H9 (cell line): Measurements from ENCODE around the gene HVCN1. TPM values are rescaled to one million over a fixed set of nuclear protein-coding genes. Genes with fewer than 3 reads are reported as not detected.

ENCODE experiments used
- DNase-seq: peaks from one replicate; pipeline ENCODE4 v3.0.0-alpha.2; 2017
- H2AFZ ChIP-seq: one replicate; pipeline ENCODE4 v1.6.1; 2013; ENCODE audit warnings: mild to moderate bottlenecking, low read length, control low read depth, moderate library complexity
- H2AK5ac ChIP-seq: 2 replicates; pipeline ENCODE4 v1.6.1; 2013; ENCODE audit warnings: low read length, control low read depth, mixed read lengths; ENCODE audit not compliant: insufficient read length
- H2BK120ac ChIP-seq: one replicate; pipeline ENCODE4 v1.6.1; 2013; ENCODE audit warnings: low read depth, mild to moderate bottlenecking, low read length, control low read depth, inconsistent platforms; ENCODE audit not compliant: poor library complexity, severe bottlenecking
- H2BK12ac ChIP-seq: 2 replicates; pipeline ENCODE4 v1.6.1; 2013; ENCODE audit warnings: low read length, control low read depth, mixed read lengths, low read depth; ENCODE audit not compliant: insufficient read length
- H2BK15ac ChIP-seq: 2 replicates; pipeline ENCODE4 v1.6.1; 2013; ENCODE audit warnings: low read depth, low read length, control low read depth
- H2BK20ac ChIP-seq: one replicate; pipeline ENCODE4 v1.6.1; 2013; ENCODE audit warnings: low read depth, mild to moderate bottlenecking, low read length, control low read depth, inconsistent platforms; ENCODE audit not compliant: poor library complexity, severe bottlenecking
- H2BK5ac ChIP-seq: 2 replicates; pipeline ENCODE4 v1.6.1; 2013; ENCODE audit warnings: low read length, control low read depth, mixed read lengths; ENCODE audit not compliant: insufficient read length
- H3K14ac ChIP-seq: 2 replicates; pipeline ENCODE4 v1.6.1; 2013; ENCODE audit warnings: low read length, control low read depth; ENCODE audit not compliant: insufficient read depth
- H3K18ac ChIP-seq: 2 replicates; pipeline ENCODE4 v1.6.1; 2013; ENCODE audit warnings: low read depth, mild to moderate bottlenecking, mixed read lengths, low read length, control low read depth; ENCODE audit not compliant: insufficient read length
- H3K23ac ChIP-seq: 2 replicates; pipeline ENCODE4 v1.6.1; 2013; ENCODE audit warnings: low read length, control low read depth, mixed read lengths, low read depth; ENCODE audit not compliant: insufficient read length
- H3K23me2 ChIP-seq: 2 replicates; pipeline ENCODE4 v1.6.1; 2013; ENCODE audit warnings: low read depth, mild to moderate bottlenecking, mixed read lengths, low read length, control low read depth; ENCODE audit not compliant: insufficient read length, poor library complexity, severe bottlenecking
- H3K27ac ChIP-seq: 2 replicates; pipeline ENCODE4 v1.5.1; 2013; ENCODE audit warnings: low read length, control low read depth, mixed read lengths, low read depth; ENCODE audit not compliant: insufficient read length
- H3K27me3 ChIP-seq: 2 replicates; pipeline ENCODE4 v1.6.1; 2013; ENCODE audit warnings: low read length, control low read depth, inconsistent platforms; ENCODE audit not compliant: insufficient read depth
- H3K4ac ChIP-seq: 2 replicates; pipeline ENCODE4 v1.6.1; 2013; ENCODE audit warnings: low read depth, mild to moderate bottlenecking, control low read depth, inconsistent platforms, low read length, moderate library complexity
- H3K4me1 ChIP-seq: 2 replicates; pipeline ENCODE4 v1.6.1; 2013; ENCODE audit warnings: low read length, control low read depth, inconsistent platforms; ENCODE audit not compliant: insufficient read depth
- H3K4me2 ChIP-seq: 2 replicates; pipeline ENCODE4 v1.6.1; 2013; ENCODE audit warnings: low read length, control low read depth, mixed read lengths; ENCODE audit not compliant: insufficient read length, insufficient read depth
- H3K56ac ChIP-seq: 2 replicates; pipeline ENCODE4 v1.6.1; 2013; ENCODE audit warnings: low read depth, mild to moderate bottlenecking, mixed read lengths, low read length, control low read depth; ENCODE audit not compliant: insufficient read length
- H3K79me1 ChIP-seq: 2 replicates; pipeline ENCODE4 v1.6.1; 2013; ENCODE audit warnings: low read depth, mild to moderate bottlenecking, moderate library complexity, low read length, control low read depth, inconsistent platforms; ENCODE audit not compliant: insufficient read depth, poor library complexity, severe bottlenecking
- H3K79me2 ChIP-seq: 2 replicates; pipeline ENCODE4 v1.6.1; 2013; ENCODE audit warnings: low read length, control low read depth, inconsistent platforms; ENCODE audit not compliant: insufficient read depth
- H3K9ac ChIP-seq: 2 replicates; pipeline ENCODE4 v1.6.1; 2013; ENCODE audit warnings: low read length, control low read depth, mixed read lengths; ENCODE audit not compliant: insufficient read length; ENCODE audit errors: extremely low read depth
- H3K9me3 ChIP-seq: one replicate; pipeline ENCODE4 v1.6.1; 2013; ENCODE audit warnings: low read depth, low read length, inconsistent platforms; ENCODE audit not compliant: control insufficient read depth
- H3T11ph ChIP-seq: one replicate; pipeline ENCODE4 v1.6.1; 2013; ENCODE audit warnings: mild to moderate bottlenecking, low read length, control low read depth, inconsistent platforms
- H4K20me1 ChIP-seq: one replicate; pipeline ENCODE4 v1.6.1; 2013; ENCODE audit not compliant: control insufficient read depth, insufficient read length, insufficient read depth
- H4K5ac ChIP-seq: 2 replicates; pipeline ENCODE4 v1.6.1; 2013; ENCODE audit warnings: low read depth, mild to moderate bottlenecking, mixed read lengths, low read length, control low read depth; ENCODE audit not compliant: insufficient read length
- H4K8ac ChIP-seq: replicated peaks from 2 replicates; pipeline ENCODE4 v1.6.1; 2013; ENCODE audit warnings: low read length, control low read depth, mixed read lengths, low read depth; ENCODE audit not compliant: insufficient read length
- H4K91ac ChIP-seq: 2 replicates; pipeline ENCODE4 v1.6.1; 2013; ENCODE audit warnings: low read depth, mild to moderate bottlenecking, moderate library complexity, mixed read lengths, low read length, control low read depth; ENCODE audit not compliant: insufficient read length
- H3K27ac Mint-ChIP-seq, 3 experiments: 2 replicates in 2 of 3; 3 replicates in 1 of 3; pipeline ENCODE4 v1.8.0; 2020 to 2021; ENCODE audit warnings: mixed read lengths in 3 of 3, mild to moderate bottlenecking in 1 of 3, moderate library complexity in 1 of 3
- H3K27me3 Mint-ChIP-seq: 2 replicates; pipeline ENCODE4 v1.8.0; 2021; ENCODE audit warnings: low read depth, mild to moderate bottlenecking, moderate library complexity, mixed read lengths
- H3K36me3 Mint-ChIP-seq, 3 experiments: 2 replicates in 2 of 3; 3 replicates in 1 of 3; pipeline ENCODE4 v1.8.0; 2020 to 2021; ENCODE audit warnings: low read depth in 3 of 3, mixed read lengths in 3 of 3; ENCODE audit not compliant: insufficient read depth in 1 of 3
- H3K4me1 Mint-ChIP-seq, 2 experiments: 2 replicates each; pipeline ENCODE4 v1.8.0; 2020; ENCODE audit warnings: mixed read lengths in 2 of 2
- H3K4me3 Mint-ChIP-seq, 2 experiments: 2 replicates in 1 of 2; 3 replicates in 1 of 2; pipeline ENCODE4 v1.8.0; 2020 to 2021; ENCODE audit warnings: mild to moderate bottlenecking in 2 of 2, mixed read lengths in 2 of 2, moderate library complexity in 1 of 2
- H3K9me3 Mint-ChIP-seq, 2 experiments: 2 replicates in 1 of 2; 3 replicates in 1 of 2; pipeline ENCODE4 v1.8.0; 2020; ENCODE audit warnings: mild to moderate bottlenecking in 2 of 2, mixed read lengths in 2 of 2, moderate library complexity in 1 of 2
- CTCF ChIP-seq: fragments of 200-600 bp; sonication (generic); conservative IDR thresholded peaks from 3 replicates; pipeline ENCODE4 v1.8.0; 2021; ENCODE audit warnings: antibody characterized with exemption, mild to moderate bottlenecking
- WGBS: extraction: QIAGEN DNeasy Blood & Tissue Kit; methylation state at CpG from one replicate; pipeline ENCODE4 v1.1.7; 2013; ENCODE audit warnings: missing lambda C conversion rate, low lambda C conversion rate, mixed read lengths; ENCODE audit not compliant: insufficient read length; ENCODE audit errors: extremely low coverage; 5-methylcytosine and 5-hydroxymethylcytosine counted together
- total RNA-seq: library from RNA; stranded (reverse); gene quantifications from 2 replicates; pipeline ENCODE4 v1.2.1, GENCODE V29; 2021

The HVCN1 gene
- total RNA-seq, 1 experiment from 2014 or later, result 5.2 TPM

DNA sequence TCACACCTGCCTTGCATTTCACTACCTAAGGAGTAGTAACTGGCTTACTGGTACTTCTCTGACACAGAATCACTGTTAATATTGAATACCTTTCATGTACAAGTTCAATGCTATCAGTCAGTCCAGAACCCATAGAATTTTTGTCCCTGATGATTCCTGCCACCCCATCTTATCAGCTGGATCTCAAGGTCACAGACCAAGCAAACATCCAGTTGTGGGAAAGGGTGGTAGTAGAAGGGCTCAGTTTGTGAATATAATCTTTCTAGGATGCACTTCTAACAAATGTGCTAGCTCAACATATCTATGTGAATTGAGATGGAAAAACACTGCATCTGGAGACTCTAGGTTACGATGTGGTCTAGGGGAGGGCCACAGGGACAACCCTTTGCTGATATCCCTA lies 39.7 kb upstream of the HVCN1 start:
- DNase-seq, result no peak
- no peak overlapping the region for H3K4ac ChIP-seq
- H3T11ph ChIP-seq, result no peak overlapping the region
- no peak overlapping the region for H3K18ac ChIP-seq
- no peaks in the 10 kb centered on the region for H3K27me3 Mint-ChIP-seq
- no peak for TF ChIP-seq CTCF
- no peak overlapping the region for H2BK5ac ChIP-seq
- H3K23me2 ChIP-seq, result no peaks in the 10 kb centered on the region
- H3K36me3 Mint-ChIP-seq, result peaks cover 52 to 84% (median 81%) of the 10 kb centered on the region in 3 experiments; a peak in 6 of 7 replicates
- no peak overlapping the region for H2BK15ac ChIP-seq
- no peak overlapping the region for H3K27ac ChIP-seq
- no peak overlapping the region for H4K5ac ChIP-seq
- H2BK20ac ChIP-seq, result no peak overlapping the region
- no peaks in the 10 kb centered on the region for H3K27me3 ChIP-seq
- H3K4me1 ChIP-seq, result no peaks in the 10 kb centered on the region
- peak overlapping the region in 1 of 3 experiments; percentile 51; a peak in 3 of 7 replicates for H3K27ac Mint-ChIP-seq
- no peak overlapping the region for H3K9ac ChIP-seq
- no CpG with 5 or more reads among the region's 1 CpG for WGBS
- H3K56ac ChIP-seq, result no peak overlapping the region
- peaks cover 26 to 44% of the 10 kb centered on the region in 2 experiments for H3K4me1 Mint-ChIP-seq
- H3K23ac ChIP-seq, result no peak overlapping the region
- no peaks in the 10 kb centered on the region for H3K9me3 Mint-ChIP-seq
- no peak overlapping the region for H2AK5ac ChIP-seq
- H3K4me3 Mint-ChIP-seq, result no peak overlapping the region
- no peak overlapping the region for H4K8ac ChIP-seq
- no peak overlapping the region for H3K14ac ChIP-seq
- no peak overlapping the region for H3K4me2 ChIP-seq
- H2BK12ac ChIP-seq, result no peak overlapping the region
- no peaks in the 10 kb centered on the region for H3K9me3 ChIP-seq
- H3K79me1 ChIP-seq, result peaks cover 7% of the 10 kb centered on the region
- H2AFZ ChIP-seq, result no peak overlapping the region
- peaks cover 29% of the 10 kb centered on the region for H3K79me2 ChIP-seq
- H4K91ac ChIP-seq, result no peak overlapping the region
- no peak overlapping the region for H2BK120ac ChIP-seq
- no peaks in the 10 kb centered on the region for H4K20me1 ChIP-seq
